Central memory CD4-positive, alpha-beta T cell (primary cell): ENCODE data around the gene ALOX5.
"Not testable (repeated sequence)": the region's sequence is repeated elsewhere in the genome, so short reads cannot be mapped to it uniquely, and the experiment has no call there.

ENCODE experiments used
- DNase-seq: peaks from one replicate; pipeline ENCODE4 v3.0.0; 2022

Gene ALOX5

DNA sequence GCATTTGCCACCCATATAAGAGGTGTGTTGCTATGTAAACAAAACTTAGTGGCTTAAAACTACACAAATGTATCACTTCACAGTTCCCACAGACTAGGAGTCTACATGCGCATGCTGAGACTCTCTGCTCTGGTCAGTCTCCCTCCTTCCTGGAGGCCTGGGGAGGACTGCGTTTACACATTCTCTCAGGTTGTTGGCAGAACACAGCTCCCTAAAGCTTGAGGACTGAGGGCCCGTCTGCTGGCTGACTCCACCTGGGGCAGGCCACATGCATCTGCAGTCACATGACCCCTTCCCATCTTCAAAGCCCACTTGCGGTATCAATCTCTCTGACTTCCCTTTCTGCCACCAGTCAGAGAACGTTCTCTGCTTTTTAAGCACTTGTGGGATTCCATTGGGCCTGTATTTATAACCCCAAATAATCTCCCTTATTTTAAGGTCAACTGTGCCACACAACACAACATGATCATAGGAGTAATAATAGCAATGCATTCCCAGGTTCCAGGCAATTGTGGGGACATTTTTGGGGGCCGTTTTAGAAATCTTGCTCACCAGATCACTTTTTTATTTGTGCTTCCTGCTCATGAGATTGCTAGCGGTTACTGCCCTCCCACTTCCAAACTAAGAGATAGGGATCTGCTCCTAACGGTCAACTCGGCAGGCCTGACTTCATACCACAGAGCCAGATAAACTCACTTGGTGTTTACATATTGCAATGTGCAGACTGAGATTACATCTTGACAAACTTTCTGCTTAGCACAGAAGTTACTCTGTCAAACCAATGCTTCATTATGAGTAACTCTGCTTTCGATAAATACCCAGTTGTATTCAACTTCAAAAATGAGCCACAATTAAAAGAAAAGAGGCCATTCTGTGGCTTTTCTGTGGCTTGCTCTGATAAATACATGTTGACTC, 96.3 kb downstream of the ALOX5 start:
- DNase-seq = peak; percentile 68

DNA sequence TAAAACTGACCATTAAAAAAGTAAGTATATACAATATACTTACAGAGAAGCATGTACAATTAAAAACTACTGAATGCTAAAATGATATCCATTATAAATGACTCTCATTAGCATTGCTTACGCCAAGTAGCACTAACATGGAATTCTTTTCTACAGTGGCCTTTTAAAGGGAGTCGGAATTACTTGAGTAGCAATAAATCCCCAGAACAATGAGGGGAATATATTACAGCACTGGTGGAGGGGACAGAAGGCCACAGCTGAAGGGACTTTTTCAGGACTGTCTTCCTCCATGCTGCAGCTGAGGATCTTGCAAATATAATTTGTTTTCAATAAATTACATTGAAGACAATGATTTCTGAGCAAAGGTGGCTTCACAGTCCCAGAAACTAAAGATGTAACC, 97.0 kb downstream of the ALOX5 start:
- DNase-seq = no peak

DNA sequence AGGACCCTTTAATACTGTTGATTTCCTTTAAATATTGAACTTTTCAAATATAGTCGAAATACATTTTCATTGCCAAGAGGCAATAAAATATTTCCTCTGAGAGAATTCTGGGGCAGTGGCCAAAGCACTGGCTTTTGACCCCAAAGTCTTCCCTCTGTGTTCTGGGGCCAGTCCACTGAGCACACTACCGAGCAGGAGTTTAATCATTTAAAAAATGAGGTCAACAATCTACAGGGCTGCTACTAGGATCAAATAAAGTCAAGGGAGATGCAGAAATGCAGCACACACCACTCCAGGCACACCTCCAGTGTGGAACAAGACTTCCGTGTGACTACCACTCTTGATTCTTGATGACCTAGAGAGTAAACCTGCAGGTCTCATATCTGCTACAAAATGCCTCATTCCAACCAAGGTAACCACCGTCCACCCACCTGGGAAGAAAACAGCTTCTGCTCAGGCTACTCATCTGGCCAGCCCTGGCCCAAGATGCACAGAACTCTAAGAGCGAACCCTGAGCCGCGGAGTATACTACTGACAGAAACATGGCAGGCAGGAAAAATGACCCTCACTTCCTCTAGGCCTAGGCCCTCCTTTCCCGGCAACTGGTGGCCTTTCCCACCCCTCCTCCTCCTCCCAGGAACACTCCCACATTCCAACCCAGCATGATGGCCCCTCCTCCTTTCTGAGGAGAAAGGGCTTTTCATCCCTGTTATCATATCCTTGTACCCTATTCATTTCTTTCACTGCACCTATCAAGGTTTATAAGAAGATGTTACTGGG, 97.7 kb downstream of the ALOX5 start:
- no peak for DNase-seq

DNA sequence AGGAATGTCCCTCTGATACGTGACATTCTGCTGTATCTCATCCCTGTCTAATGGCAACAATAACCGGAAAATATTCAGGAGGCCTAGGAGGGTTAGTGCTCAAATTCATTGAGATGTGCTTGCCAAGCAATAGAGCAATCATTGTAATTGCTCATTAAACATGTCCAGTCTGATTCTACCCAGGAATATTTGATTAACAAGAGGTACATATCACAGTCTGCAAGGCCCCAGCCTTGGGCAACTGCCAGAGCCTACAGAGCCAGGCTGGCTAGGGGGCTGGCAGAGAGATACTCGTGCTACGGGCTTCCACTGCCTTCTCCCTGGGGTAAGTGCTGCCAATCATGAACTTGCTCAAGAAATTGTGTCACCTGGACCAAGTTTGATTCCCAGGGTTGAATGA, 99.1 kb downstream of the ALOX5 start:
- DNase-seq = no peak

DNA sequence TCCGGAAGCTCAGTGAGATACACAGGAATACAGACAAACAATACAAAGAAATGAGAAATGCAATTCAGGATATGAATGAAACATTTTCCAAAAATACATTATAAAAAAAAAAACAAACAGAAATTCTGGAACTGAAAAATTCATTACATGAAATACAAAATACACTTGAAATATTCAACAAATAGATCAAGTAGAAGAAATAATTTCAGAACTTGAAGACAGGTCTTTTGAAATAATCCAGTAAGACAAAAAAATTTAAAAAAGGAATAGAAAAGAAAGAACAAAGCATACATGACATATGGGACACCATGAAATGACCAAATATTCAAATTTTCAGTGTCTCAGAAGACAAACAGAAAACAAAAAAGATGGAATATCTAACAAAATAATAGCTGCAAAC, 102.5 kb downstream of the ALOX5 start:
- DNase-seq = no peak

DNA sequence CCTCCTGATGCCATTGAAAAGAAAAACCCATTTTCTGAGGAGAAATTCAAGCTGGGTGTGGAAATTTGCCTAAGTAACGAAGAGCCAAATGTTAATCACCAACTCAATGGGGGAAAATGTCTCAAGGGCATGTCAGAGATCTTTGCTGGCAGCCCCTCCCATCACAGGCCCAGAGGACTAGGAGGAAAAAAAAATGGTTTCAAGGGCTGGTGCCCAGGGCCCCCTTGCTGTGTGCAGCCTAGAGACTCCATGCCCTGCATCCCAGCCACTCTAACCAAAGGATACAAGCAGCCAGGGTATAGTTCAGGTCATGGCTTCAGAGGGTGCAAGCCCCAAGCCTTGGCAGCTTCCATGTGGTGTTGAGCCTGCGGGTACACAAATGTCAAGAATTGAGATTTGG, 106.3 kb downstream of the ALOX5 start:
- no peak for DNase-seq

DNA sequence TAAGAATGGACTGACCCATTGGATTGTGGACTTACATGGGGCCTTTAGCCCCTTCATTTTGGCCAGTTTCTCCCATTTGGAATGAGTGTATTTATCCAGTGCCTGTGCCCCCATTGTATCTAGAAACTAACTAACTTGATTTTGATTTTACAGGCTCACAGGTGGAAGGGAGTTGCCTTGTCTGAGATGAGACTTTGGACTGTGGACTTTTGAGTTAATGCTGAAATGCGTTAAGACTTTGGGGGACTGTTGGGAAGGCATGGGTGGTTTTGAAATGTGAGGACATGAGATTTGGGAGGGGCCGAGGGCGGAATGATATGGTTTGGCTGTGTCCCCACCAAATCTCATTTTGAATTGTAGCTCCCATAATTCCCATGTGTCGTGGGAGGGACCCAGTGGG, 107.1 kb downstream of the ALOX5 start:
- DNase-seq = not testable (repeated sequence)

DNA sequence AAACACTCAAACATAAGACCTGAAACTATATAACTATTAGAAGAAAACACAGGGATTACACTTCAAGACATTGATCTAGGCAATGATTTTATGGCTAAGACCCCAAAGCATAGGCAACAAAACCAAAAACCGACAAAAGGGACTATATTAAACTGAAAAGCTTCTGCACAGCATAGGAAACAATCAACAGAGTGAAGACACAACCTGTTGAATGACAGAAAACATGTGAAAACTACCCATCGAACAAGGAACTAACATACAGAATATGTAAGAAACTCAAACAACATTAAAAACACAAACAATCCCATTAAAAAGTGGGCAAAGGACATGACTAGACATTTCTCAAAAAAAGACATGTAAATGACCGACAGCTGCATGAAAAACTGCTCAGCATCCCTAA, 109.0 kb downstream of the ALOX5 start:
- DNase-seq = no peak

DNA sequence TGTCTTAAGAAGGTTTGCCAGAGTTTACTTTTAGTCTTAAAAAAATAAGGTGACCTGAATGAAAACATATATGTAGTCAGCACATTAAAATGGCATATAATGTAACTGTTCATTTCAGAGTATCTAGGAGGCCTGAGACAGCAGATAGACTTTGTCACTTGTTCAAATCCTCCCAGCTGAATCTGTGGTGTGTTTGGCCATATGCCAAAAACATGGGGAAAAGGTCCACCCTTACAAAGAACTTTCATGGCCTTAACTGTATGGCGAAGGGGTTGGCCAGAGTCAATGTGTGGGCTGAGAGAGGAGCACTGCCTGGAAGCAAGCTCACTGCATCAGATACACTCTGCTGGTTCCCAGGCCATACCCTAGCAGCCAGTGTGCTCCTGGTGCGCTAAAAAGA, 113.7 kb downstream of the ALOX5 start:
- DNase-seq = no peak

DNA sequence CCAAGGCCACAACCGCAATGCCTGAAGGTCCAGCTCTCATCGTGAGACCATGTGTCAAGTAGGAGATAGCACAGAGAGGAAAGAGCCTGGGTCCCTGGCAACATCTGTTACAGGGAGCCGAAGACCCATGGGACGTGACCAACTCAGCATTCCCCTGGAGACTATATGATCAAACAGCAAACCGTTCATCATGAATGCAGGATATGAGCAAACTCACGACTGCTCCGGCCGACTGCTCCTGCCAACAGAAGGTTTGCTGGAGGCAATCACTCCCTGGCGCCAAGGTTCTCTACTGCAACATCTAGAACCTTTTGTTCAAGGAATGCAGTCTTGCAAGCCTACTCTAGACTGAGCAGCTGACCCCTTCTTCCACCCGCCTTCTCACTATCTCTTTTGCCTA, 114.3 kb downstream of the ALOX5 start:
- no peak for DNase-seq

DNA sequence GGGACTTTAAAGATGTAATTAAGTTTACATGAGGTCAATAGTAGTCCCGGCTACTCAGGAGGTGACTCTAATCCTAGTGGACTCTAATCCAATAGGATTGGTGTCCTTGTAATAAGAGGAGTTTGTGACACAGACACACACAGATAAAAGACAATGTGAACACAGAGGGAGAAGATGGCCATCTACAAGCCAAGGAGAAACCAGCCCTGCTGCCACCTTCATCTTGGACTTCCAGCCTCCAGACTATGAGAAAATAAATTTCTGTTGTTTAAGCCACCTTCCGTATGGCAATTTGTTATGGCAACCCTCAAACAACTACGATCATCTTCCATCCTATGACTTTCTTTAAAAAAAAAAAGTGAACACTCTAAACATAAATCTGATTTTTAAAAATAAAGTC, 116.3 kb downstream of the ALOX5 start:
- no peak for DNase-seq

DNA sequence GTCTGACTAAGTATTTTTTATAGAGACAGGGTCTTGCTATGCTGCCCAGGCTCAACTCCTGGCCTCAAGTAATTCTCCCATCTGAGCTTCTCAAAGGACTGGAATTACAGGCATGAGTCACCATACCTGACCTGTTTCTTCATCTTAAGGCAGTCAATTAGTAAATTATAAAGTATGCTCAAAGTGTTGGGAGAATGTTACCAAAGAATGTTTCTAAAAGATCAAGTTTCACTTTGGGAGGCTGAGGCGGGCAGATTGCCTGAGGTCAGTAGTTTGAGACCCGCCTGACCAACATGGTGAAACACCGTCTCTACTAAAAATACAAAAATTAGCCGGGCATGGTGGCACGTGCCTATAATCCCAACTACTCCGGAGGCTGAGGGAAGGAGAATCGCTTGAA, 117.0 kb downstream of the ALOX5 start:
- DNase-seq = no peak
